Brain microvascular endothelial cell (primary cell): ENCODE data around the gene ZNF625.

Experiments
- DNase-seq: peaks from one replicate; pipeline ENCODE4 v3.0.0-alpha.2; 2020
- H3K27ac ChIP-seq: fragments of 250-450 bp; sonication (Bioruptor Pico); 2 replicates; pipeline ENCODE4 v1.5.1; 2020; ENCODE audit warnings: mild to moderate bottlenecking, moderate library complexity
- H3K27me3 ChIP-seq: fragments of 250-450 bp; sonication (Bioruptor Pico); replicated peaks from 2 replicates; pipeline ENCODE4 v1.5.1; 2020; ENCODE audit warnings: mild to moderate bottlenecking
- H3K36me3 ChIP-seq: fragments of 250-450 bp; sonication (Bioruptor Pico); replicated peaks from 2 replicates; pipeline ENCODE4 v1.5.1; 2020; ENCODE audit warnings: mild to moderate bottlenecking
- H3K4me3 ChIP-seq: 2 replicates; pipeline ENCODE4 v1.5.1; 2011; ENCODE audit warnings: low read depth, mild to moderate bottlenecking, control low read depth, low read length, moderate library complexity
- CTCF ChIP-seq: IDR thresholded peaks from 2 replicates; pipeline ENCODE4 v1.5.1; 2011; ENCODE audit warnings: low read depth, mild to moderate bottlenecking, moderate library complexity, low read length, control low read depth, inconsistent platforms; ENCODE audit errors: missing control alignments
- in situ Hi-C: cut with HindIII; loops from 2 replicates; pipeline ENCODE4 v1.10.0; 2017; ENCODE audit warnings: low sequenced_read_pairs, low pct_ligation_motif_present

ZNF625 gene

GRCh38 chr19:12141405-12141736, 15.2 kb downstream of the ZNF625 start:
- H3K27ac ChIP-seq, result no peak overlapping the region
- no peak for DNase-seq
- no peak overlapping the region for H3K4me3 ChIP-seq
- no peak for TF ChIP-seq CTCF
- peaks cover 17% of the 10 kb centered on the region for H3K36me3 ChIP-seq
- in situ Hi-C loops, result no loop called here
- H3K27me3 ChIP-seq, result no peaks in the 10 kb centered on the region

GRCh38 chr19:12140545-12141404, 15.8 kb downstream of the ZNF625 start:
- peak; percentile 89 for TF ChIP-seq CTCF
- Histone ChIP-seq H3K27ac (no peak overlapping the region), H3K4me3 (peak overlapping the region; percentile 79), H3K27me3 (no peaks in the 10 kb centered on the region), H3K36me3 (peaks cover 13% of the 10 kb centered on the region)
- in situ Hi-C loops, result no loop called here
- DNase-seq, result peak; percentile 70

- in situ Hi-C loops, result no loop called here
- peaks cover 13% of the 10 kb centered on the region for H3K36me3 ChIP-seq
These were observed 16.5 kb downstream of the ZNF625 start, which contains the start of gene ZNF20 for GRCh38 chr19:12139885-12140544. Gene ZNF20, minus strand, starts transcription at chr19:12140350. Its CDS starts 168 bp downstream, at chr19:12140182.

GRCh38 chr19:12139269-12139668, 17.3 kb downstream of the ZNF625 start:
- in situ Hi-C loops, result no loop called here
- H3K27ac ChIP-seq, result no peak overlapping the region
- TF ChIP-seq CTCF, result no peak

More at GRCh38 chr19:12139885-12140544, 16.5 kb downstream of the ZNF625 start, which contains the start of gene ZNF20:
- Histone ChIP-seq H3K4me3 (peak within 1 kb of the TSS; percentile 79), H3K27ac (peak within 1 kb of the TSS; percentile 63), H3K27me3 (no peaks in the 10 kb centered on the region)
- peak; percentile 95 for DNase-seq
- no peak for TF ChIP-seq CTCF

GRCh38 chr19:12137221-12137940, 19.2 kb downstream of the ZNF625 start:
- H3K4me3 ChIP-seq, result no peak overlapping the region
- H3K36me3 ChIP-seq, result peaks cover 34% of the 10 kb centered on the region
- in situ Hi-C loops, result no loop called here
- DNase-seq, result no peak
- peak; percentile 21 for TF ChIP-seq CTCF
- H3K27me3 ChIP-seq, result no peaks in the 10 kb centered on the region
- H3K27ac ChIP-seq, result no peak overlapping the region

More at GRCh38 chr19:12139269-12139668, 17.3 kb downstream of the ZNF625 start:
- DNase-seq, result no peak
- H3K27me3 ChIP-seq, result no peaks in the 10 kb centered on the region
- peak overlapping the region; percentile 79 for H3K4me3 ChIP-seq
- peaks cover 15% of the 10 kb centered on the region for H3K36me3 ChIP-seq
